Endothelial cell of umbilical vein (primary cell): ENCODE data around the gene DPP6. TPM values are rescaled to one million over a fixed set of nuclear protein-coding genes. Genes with fewer than 3 reads are reported as not detected.

Experiments used
- BruUV-seq: library from RNA; stranded (reverse); fragments of 400-500 nt; replicated peaks from 2 replicates; lab custom pipeline; 2021; lab: Mats Ljungman, UMichigan
- CTCF ChIA-PET: fragments of 300-600, 350-600 bp; sonication (Branson Sonifier 250); formaldehyde crosslinking; loops from one replicate; lab custom pipeline; 2021; ENCODE audit warnings: antibody characterized with exemption, inconsistent platforms; lab: Charles Lee
- POLR2A ChIA-PET: fragments of 300-600, 350-600 bp; sonication (Branson Sonifier 250); formaldehyde crosslinking; loops from one replicate; lab custom pipeline; 2021; ENCODE audit warnings: antibody characterized with exemption, inconsistent platforms; lab: Charles Lee
- DNase-seq: peaks from one replicate; pipeline ENCODE4 v3.0.0-alpha.2; 2011; ENCODE audit warnings: low read depth, low spot score
- FAIRE-seq: peaks from 2 replicates; lab custom pipeline; 2011; peaks lifted over from hg19 to GRCh38; lab: Jason Lieb, UNC
- H2AFZ ChIP-seq: 2 replicates; pipeline ENCODE4 v1.6.0; 2012; ENCODE audit warnings: low read depth, low read length, control low read depth, inconsistent platforms
- H3K27ac ChIP-seq: 2 replicates; pipeline ENCODE4 v1.5.1; 2011; ENCODE audit warnings: low read depth, mild to moderate bottlenecking, control low read depth, low read length, moderate library complexity; ENCODE audit not compliant: insufficient read depth
- H3K27me3 ChIP-seq, 2 experiments: 2 replicates each; pipeline versions ENCODE4 v1.6.0 to v1.6.1; 2011; ENCODE audit warnings: low read length in 2 of 2, mixed read lengths in 1 of 2; ENCODE audit not compliant: control insufficient read depth in 2 of 2, insufficient read depth in 2 of 2
- H3K36me3 ChIP-seq, 2 experiments: 2 replicates in 1 of 2; 3 replicates in 1 of 2; pipeline ENCODE4 v1.5.1; 2011; ENCODE audit warnings: low read length in 2 of 2, mild to moderate bottlenecking in 1 of 2, moderate library complexity in 1 of 2; ENCODE audit not compliant: control insufficient read depth in 2 of 2, insufficient read depth in 2 of 2; ENCODE audit errors: extremely low read depth in 1 of 2
- H3K4me1 ChIP-seq: 3 replicates; pipeline ENCODE4 v1.5.1; 2011; ENCODE audit warnings: mild to moderate bottlenecking, low read length; ENCODE audit not compliant: control insufficient read depth, insufficient read depth; ENCODE audit errors: extremely low read depth
- H3K4me2 ChIP-seq: 2 replicates; pipeline ENCODE4 v1.6.1; 2011; ENCODE audit warnings: low read length, control low read depth, mixed read lengths; ENCODE audit not compliant: insufficient read depth
- H3K4me3 ChIP-seq, 3 experiments: fragments of 200-600 bp in 1 of 3; sonication (generic), shearing (Covaris generic) in 1 of 3; replicated peaks in 1 of 3; 2 replicates each; pipeline ENCODE4 v1.5.1; 2011 to 2016; ENCODE audit warnings: control low read depth in 3 of 3, low read length in 3 of 3, mild to moderate bottlenecking in 2 of 3, inconsistent platforms in 1 of 3, low read depth in 1 of 3, moderate library complexity in 1 of 3; ENCODE audit not compliant: insufficient read depth in 1 of 3
- H3K79me2 ChIP-seq: 2 replicates; pipeline ENCODE4 v1.6.0; 2012; ENCODE audit warnings: low read length, inconsistent platforms; ENCODE audit not compliant: control insufficient read depth, insufficient read depth
- H3K9ac ChIP-seq: replicated peaks from 2 replicates; pipeline ENCODE3; 2011; ENCODE audit warnings: low read length, control low read depth; ENCODE audit not compliant: insufficient read depth; ENCODE audit errors: extremely low read depth
- H3K9me1 ChIP-seq: replicated peaks from 3 replicates; pipeline ENCODE4 v1.6.0; 2011; ENCODE audit warnings: mild to moderate bottlenecking, low read length; ENCODE audit not compliant: control insufficient read depth, insufficient read depth; ENCODE audit errors: extremely low read depth
- H3K9me3 ChIP-seq: replicated peaks from 2 replicates; pipeline ENCODE4 v1.5.1; 2012; ENCODE audit warnings: low read length, inconsistent platforms; ENCODE audit not compliant: control insufficient read depth, insufficient read depth
- H4K20me1 ChIP-seq: replicated peaks from 2 replicates; pipeline ENCODE3; 2011; ENCODE audit warnings: mild to moderate bottlenecking, low read length; ENCODE audit not compliant: control insufficient read depth, insufficient read depth; ENCODE audit errors: extremely low read depth
- CTCF ChIP-seq, 2 donors: IDR thresholded peaks; 1 replicate in 1 of 2; 2 replicates in 1 of 2; pipeline ENCODE4 v1.5.1; 2011; ENCODE audit warnings: low read length in 2 of 2, mild to moderate bottlenecking in 2 of 2, moderate library complexity in 2 of 2, control low read depth in 1 of 2, inconsistent platforms in 1 of 2, low read depth in 1 of 2; ENCODE audit not compliant: insufficient read depth in 1 of 2; ENCODE audit errors: extremely low read depth in 1 of 2
- EZH2 ChIP-seq: IDR thresholded peaks from 2 replicates; pipeline ENCODE4 v1.6.1; 2012; ENCODE audit warnings: borderline replicate concordance, low read depth, mild to moderate bottlenecking, moderate library complexity, low read length, inconsistent platforms; ENCODE audit not compliant: severe bottlenecking
- FOS ChIP-seq: IDR thresholded peaks from 2 replicates; pipeline ENCODE4 v1.6.1; 2011; ENCODE audit warnings: mild to moderate bottlenecking, low read length, moderate library complexity, borderline replicate concordance; ENCODE audit not compliant: insufficient read depth
- GATA2 ChIP-seq: IDR thresholded peaks from 2 replicates; pipeline ENCODE4 v1.7.0; 2011; ENCODE audit warnings: low read depth, mild to moderate bottlenecking, moderate library complexity, mixed read lengths, low read length; ENCODE audit not compliant: insufficient read length, insufficient read depth
- JUN ChIP-seq: IDR thresholded peaks from 2 replicates; pipeline ENCODE4 v1.6.1; 2011; ENCODE audit warnings: borderline replicate concordance, low read depth; ENCODE audit not compliant: insufficient read length, insufficient read depth
- MAX ChIP-seq: IDR thresholded peaks from 2 replicates; pipeline ENCODE4 v1.6.1; 2011; ENCODE audit not compliant: insufficient read depth, insufficient read length
- MYC ChIP-seq: IDR thresholded peaks from one replicate; pipeline ENCODE4 v1.6.1; 2011; ENCODE audit warnings: mild to moderate bottlenecking, low read depth, low read length
- POLR2A ChIP-seq: IDR thresholded peaks from 2 replicates; pipeline ENCODE4 v1.6.1; 2012; ENCODE audit warnings: low read depth, mild to moderate bottlenecking, control low read depth, low read length
- POLR2AphosphoS5 ChIP-seq: IDR thresholded peaks from 2 replicates; pipeline ENCODE4 v1.6.1; 2012; ENCODE audit warnings: low read depth, mild to moderate bottlenecking, control low read depth, low read length, moderate library complexity; ENCODE audit not compliant: insufficient read depth
- dilution Hi-C: fragments of 300-500 bp; cut with MboI; formaldehyde crosslinking; loops from one replicate; pipeline ENCODE4 v1.15.0; 2019; ENCODE audit warnings: low sequenced_read_pairs; ENCODE audit not compliant: extremely low pct_ligation_motif_present
- intact Hi-C: fragments of 100-400 bp; cut with micrococcal nuclease; formaldehyde crosslinking; loops from one replicate; pipeline ENCODE4 v1.10.0; 2022
- polyA plus RNA-seq, 4 experiments: library from polyadenylated mRNA; depleted of rRNA in 3 of 4; stranded (reverse) in 3 of 4; unstranded in 1 of 4; fragments of >200 nt; gene quantifications; 2 replicates each; pipeline versions ENCODE4 v1.2.1 to v1.2.3, GENCODE V29; 2011 to 2012; ENCODE audit warnings: missing spikeins in 1 of 4
- total RNA-seq: library from RNA; stranded (reverse); gene quantifications from 2 replicates; pipeline ENCODE4 v1.2.3, GENCODE V29; 2021

DPP6 gene
- total and polyA plus RNA-seq, 2 donors (not counting 3 experiments of a cell fraction or from before 2014, with no cell fraction given) = not detected

- ChIA-PET CTCF (no interaction called here), POLR2A (no interaction called here)
- no peaks in the 10 kb centered on the region for H3K9me1 ChIP-seq
- H3K9me3 ChIP-seq = peaks cover 4% of the 10 kb centered on the region
- intact Hi-C loops = no loop called here
- no peaks in the 10 kb centered on the region for H3K4me1 ChIP-seq
- H2AFZ ChIP-seq = no peak overlapping the region
- DNase-seq = no peak
- no peaks in the 10 kb centered on the region for H3K27me3 ChIP-seq
- no peak overlapping the region for H3K27ac ChIP-seq
- H3K4me3 ChIP-seq = no peak overlapping the region
- TF ChIP-seq CTCF (IDR thresholded peaks at IDR 0.05; ENCODE audit: extremely low read depth in 1 of 2, insufficient read depth in 1 of 2, low read depth in 1 of 2, low read length in 2 of 2) = no peak
- TF ChIP-seq POLR2AphosphoS5 = no peak
- TF ChIP-seq JUN = no peak
- TF ChIP-seq POLR2A = no peak
- no peak for TF ChIP-seq MAX
- no peak for TF ChIP-seq FOS
- H3K9ac ChIP-seq = no peak overlapping the region
- H3K36me3 ChIP-seq = no peaks in the 10 kb centered on the region
- dilution Hi-C loops = no loop called here
- BruUV-seq = no TSS peak
- no peaks in the 10 kb centered on the region for H3K79me2 ChIP-seq
- no peaks in the 10 kb centered on the region for H4K20me1 ChIP-seq
- FAIRE-seq = no peak
- H3K4me2 ChIP-seq = no peak overlapping the region
These were observed 411.6 kb downstream of the DPP6 start for GRCh38 chr7:154463794-154464193.

GRCh38 chr7:154469652-154470051, 417.5 kb downstream of the DPP6 start:
- ChIA-PET POLR2A (no interaction called here), CTCF (no interaction called here)
- H2AFZ ChIP-seq = no peak overlapping the region
- no peaks in the 10 kb centered on the region for H3K4me1 ChIP-seq
- no peak for FAIRE-seq
- H3K9me3 ChIP-seq = peaks cover 2% of the 10 kb centered on the region
- H3K9me1 ChIP-seq = no peaks in the 10 kb centered on the region
- DNase-seq = no peak
- no peaks in the 10 kb centered on the region for H4K20me1 ChIP-seq
- no peak for TF ChIP-seq JUN
- TF ChIP-seq MYC = no peak
- no peak for TF ChIP-seq MAX
- TF ChIP-seq FOS = no peak
- no peak for TF ChIP-seq POLR2AphosphoS5
- no peak for TF ChIP-seq POLR2A
- TF ChIP-seq CTCF (IDR thresholded peaks at IDR 0.05; ENCODE audit: extremely low read depth in 1 of 2, insufficient read depth in 1 of 2, low read depth in 1 of 2, low read length in 2 of 2) = no peak
- no peak for TF ChIP-seq GATA2
- TF ChIP-seq EZH2 = no peak
- no peaks in the 10 kb centered on the region for H3K36me3 ChIP-seq
- H3K27ac ChIP-seq = no peak overlapping the region
- no peak overlapping the region for H3K9ac ChIP-seq
- no peaks in the 10 kb centered on the region for H3K27me3 ChIP-seq
- no peak overlapping the region for H3K4me2 ChIP-seq
- H3K79me2 ChIP-seq = no peaks in the 10 kb centered on the region
- BruUV-seq = no TSS peak
- intact Hi-C loops = no loop called here
- no peak overlapping the region for H3K4me3 ChIP-seq
- dilution Hi-C loops = no loop called here
